ENCODE data around the gene SLC38A1. TPM values are rescaled to one million over a fixed set of nuclear protein-coding genes. Genes with fewer than 3 reads are reported as not detected.

Gene SLC38A1
- total and polyA plus RNA-seq, 10 donors, result 26.9 to 142 (median 92.6) TPM

- H3K9me3 ChIP-seq, result no peaks in the 10 kb centered on the region
- TF ChIP-seq CTCF (IDR thresholded peaks at IDR 0.05 in 8 of 11, conservative IDR thresholded peaks at IDR 0.05 in 3 of 11) (no peak), POLR2AphosphoS5 (IDR thresholded peaks at IDR 0.05) (peak in 2 of 3 donors; percentile 55 to 63), POLR2A (IDR thresholded peaks at IDR 0.05) (no peak)
- no peaks in the 10 kb centered on the region for H3K36me3 ChIP-seq
- peak overlapping the region; percentile 53 to 83 (median 74) for H3K4me3 ChIP-seq
- peak overlapping the region; percentile 82 to 98 (median 94) for H3K27ac ChIP-seq
- WGBS, 5 donors, result 0 to 1% (median 1%) methylated on average over 18 to 19 of the region's 19 CpGs
- no peak for DNase-seq
- H3K27me3 ChIP-seq (replicated peaks in 1 of 7), result peaks cover 0 to 36% (median 4%) of the 10 kb centered on the region in 7 donors
- H3K4me1 ChIP-seq, result peaks cover 19 to 90% (median 68%) of the 10 kb centered on the region in 6 donors
- intact Hi-C loops (cut with DNase I; ENCODE audit: low total_unique reads), result no loop called here
Measured at GRCh38 chr12:46267575-46267824, 1.3 kb downstream of the SLC38A1 start.

GRCh38 chr12:46266869-46267574 is 1.8 kb downstream of the SLC38A1 start:
- H3K4me1 ChIP-seq, result peaks cover 19 to 95% (median 70%) of the 10 kb centered on the region in 6 donors
- H3K27me3 ChIP-seq (replicated peaks in 1 of 7), result peaks cover 0 to 36% (median 4%) of the 10 kb centered on the region in 7 donors
- H3K4me3 ChIP-seq, result peak overlapping the region; percentile 53 to 83 (median 74)
- H3K9me3 ChIP-seq, result no peaks in the 10 kb centered on the region
- no peaks in the 10 kb centered on the region for H3K36me3 ChIP-seq
- intact Hi-C loops (cut with DNase I; ENCODE audit: low total_unique reads), result no loop called here
- DNase-seq, result peak; percentile 89
- WGBS, 5 donors, result 3 to 11% (median 4%) methylated on average over 25 to 33 of the region's 33 CpGs
- H3K27ac ChIP-seq, result peak overlapping the region; percentile 82 to 98 (median 94)
- TF ChIP-seq POLR2AphosphoS5 (IDR thresholded peaks at IDR 0.05) (peak in 1 of 3 donors; percentile 56), POLR2A (IDR thresholded peaks at IDR 0.05) (no peak), CTCF (IDR thresholded peaks at IDR 0.05 in 8 of 11, conservative IDR thresholded peaks at IDR 0.05 in 3 of 11) (no peak)

- intact Hi-C loops (cut with DNase I; ENCODE audit: low total_unique reads), result no loop called here
- H3K4me3 ChIP-seq, result peak overlapping the region; percentile 53 to 83 (median 74)
- H3K27me3 ChIP-seq (replicated peaks in 1 of 7), result peaks cover 0 to 36% (median 4%) of the 10 kb centered on the region in 7 donors
- H3K4me1 ChIP-seq, result peaks cover 20 to 100% (median 77%) of the 10 kb centered on the region in 6 donors
- no peak for TF ChIP-seq POLR2AphosphoS5 (IDR thresholded peaks at IDR 0.05)
- no peak for TF ChIP-seq CTCF (IDR thresholded peaks at IDR 0.05 in 8 of 11, conservative IDR thresholded peaks at IDR 0.05 in 3 of 11)
- TF ChIP-seq POLR2A (IDR thresholded peaks at IDR 0.05), result no peak
- peak overlapping the region; percentile 82 to 98 (median 94) for H3K27ac ChIP-seq
- no peaks in the 10 kb centered on the region for H3K36me3 ChIP-seq
- WGBS, 5 donors, result 20 to 34% (median 23%) methylated on average over 7 of the region's 7 CpGs
- H3K9me3 ChIP-seq, result no peaks in the 10 kb centered on the region
- no peak for DNase-seq
Measured at GRCh38 chr12:46266382-46266791, 2.5 kb downstream of the SLC38A1 start.

- peak overlapping the region in 5 of 8 donors; percentile 70 to 83 (median 78) for H3K4me3 ChIP-seq
- DNase-seq, result no peak
- intact Hi-C loops (cut with DNase I; ENCODE audit: low total_unique reads), result no loop called here
- no peaks in the 10 kb centered on the region for H3K36me3 ChIP-seq
- TF ChIP-seq CTCF (IDR thresholded peaks at IDR 0.05 in 8 of 11, conservative IDR thresholded peaks at IDR 0.05 in 3 of 11) (no peak), POLR2AphosphoS5 (IDR thresholded peaks at IDR 0.05) (no peak), POLR2A (IDR thresholded peaks at IDR 0.05) (no peak)
- no peaks in the 10 kb centered on the region for H3K9me3 ChIP-seq
- H3K27me3 ChIP-seq (replicated peaks in 1 of 7), result peaks cover 0 to 36% (median 4%) of the 10 kb centered on the region in 7 donors
- H3K4me1 ChIP-seq, result peaks cover 24 to 100% (median 81%) of the 10 kb centered on the region in 6 donors
- 63 to 74% (median 67%) methylated on average over 3 of the region's 3 CpGs for WGBS, 5 donors
- peak overlapping the region in 5 of 8 donors; percentile 82 to 98 (median 95) for H3K27ac ChIP-seq
Measured at GRCh38 chr12:46265734-46266133, 3.1 kb downstream of the SLC38A1 start.
